ENCODE results near the gene CAMKK1. TPM values are rescaled to one million over a fixed set of nuclear protein-coding genes. Genes with fewer than 3 reads are reported as not detected.

CAMKK1 gene
- total and polyA plus RNA-seq, 2 donors (not counting 1 experiment from before 2014, with no cell fraction given) = 4.5 to 35.9 TPM

DNA sequence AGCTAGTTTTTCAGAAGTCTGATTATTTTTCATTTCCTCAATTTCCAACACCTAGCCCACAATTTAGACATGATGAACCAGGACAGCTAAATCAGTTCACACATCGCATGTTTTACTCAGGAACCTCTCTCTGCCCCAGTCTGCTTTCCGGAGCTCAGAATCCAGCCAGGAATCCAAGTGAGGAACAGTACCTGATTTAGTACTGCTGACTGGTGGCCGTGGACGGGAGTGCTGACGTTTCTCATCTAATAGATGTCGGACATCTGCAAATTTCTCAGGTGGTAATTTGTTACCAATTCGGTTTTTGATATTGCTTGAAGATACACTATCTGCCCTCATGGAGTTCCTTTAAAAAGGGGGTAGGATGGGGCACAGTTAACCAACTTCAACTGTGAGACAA is 76.9 kb downstream of the CAMKK1 start:
- DNase-seq (no peak), ATAC-seq (ENCODE audit: low read depth) (no peak)
- H3K9ac ChIP-seq (ENCODE audit: low read length) = no peak overlapping the region
- CTCF ChIA-PET = interaction anchor here (1.8 to 4.4 kb wide), 3 partner anchors 11 to 77 kb away, joined by 5 to 54 read pairs (median 28); no protein-coding TSS in a partner anchor
- peaks cover 0 to 4% (median 0%) of the 10 kb centered on the region in 3 donors for H3K9me3 ChIP-seq (ENCODE audit: control extremely low read depth in 1 of 3, control insufficient read depth in 2 of 3, insufficient read depth in 1 of 3, low read length in 2 of 3)
- Mint-ChIP-seq H3K4me1 (peaks cover 33% of the 10 kb centered on the region), H3K27ac (peak overlapping the region; percentile 44), H3K4me3 (no peak overlapping the region), H3K27me3 (no peaks in the 10 kb centered on the region), H3K9me3 (ENCODE audit: insufficient read depth) (no peaks in the 10 kb centered on the region)
- H3K36me3 ChIP-seq (replicated peaks in 1 of 2; ENCODE audit: control extremely low read depth in 1 of 2, control insufficient read depth in 1 of 2, extremely low read depth in 1 of 2, insufficient read depth in 2 of 2, low read length in 1 of 2) = peaks cover 9 to 68% of the 10 kb centered on the region in 2 experiments
- no peaks in the 10 kb centered on the region for H3K79me2 ChIP-seq (ENCODE audit: control insufficient read depth, insufficient read depth, low read length)
- H4K20me1 ChIP-seq (ENCODE audit: control insufficient read depth, insufficient read depth, low read length, poor library complexity, severe bottlenecking) = no peaks in the 10 kb centered on the region
- no peak overlapping the region for H2AFZ ChIP-seq (ENCODE audit: insufficient read depth, low read depth, low read length, poor library complexity, severe bottlenecking)
- no peaks in the 10 kb centered on the region for H3K27me3 ChIP-seq (replicated peaks in 1 of 4; ENCODE audit: control extremely low read depth in 1 of 4, control insufficient read depth in 3 of 4, insufficient read depth in 4 of 4, low read length in 3 of 4)
- H3K4me2 ChIP-seq (replicated peaks; ENCODE audit: low read depth, low read length, poor library complexity, severe bottlenecking) = no peak overlapping the region
- intact Hi-C loops (cut with micrococcal nuclease) = no loop called here
- 97% methylated on average over 5 of the region's 7 CpGs for WGBS (ENCODE audit: insufficient coverage)
- no peak overlapping the region for H3K4me3 ChIP-seq (ENCODE audit: control extremely low read depth in 1 of 5, extremely low read depth in 1 of 5, insufficient read depth in 1 of 5, low read depth in 2 of 5, low read length in 4 of 5)
- POLR2A ChIA-PET = no interaction called here
- H3K4me1 ChIP-seq (ENCODE audit: control insufficient read depth in 2 of 2, insufficient read depth in 2 of 2, low read length in 2 of 2) = peaks cover 5 to 33% of the 10 kb centered on the region in 2 donors
- H3K27ac ChIP-seq (ENCODE audit: low read length in 2 of 2) = no peak overlapping the region
- no peak for TF ChIP-seq EZH2 (IDR thresholded peaks at IDR 0.05; ENCODE audit: borderline replicate concordance, insufficient read depth, low read depth, low read length, poor library complexity, severe bottlenecking)
- TF ChIP-seq, protein P1, sequence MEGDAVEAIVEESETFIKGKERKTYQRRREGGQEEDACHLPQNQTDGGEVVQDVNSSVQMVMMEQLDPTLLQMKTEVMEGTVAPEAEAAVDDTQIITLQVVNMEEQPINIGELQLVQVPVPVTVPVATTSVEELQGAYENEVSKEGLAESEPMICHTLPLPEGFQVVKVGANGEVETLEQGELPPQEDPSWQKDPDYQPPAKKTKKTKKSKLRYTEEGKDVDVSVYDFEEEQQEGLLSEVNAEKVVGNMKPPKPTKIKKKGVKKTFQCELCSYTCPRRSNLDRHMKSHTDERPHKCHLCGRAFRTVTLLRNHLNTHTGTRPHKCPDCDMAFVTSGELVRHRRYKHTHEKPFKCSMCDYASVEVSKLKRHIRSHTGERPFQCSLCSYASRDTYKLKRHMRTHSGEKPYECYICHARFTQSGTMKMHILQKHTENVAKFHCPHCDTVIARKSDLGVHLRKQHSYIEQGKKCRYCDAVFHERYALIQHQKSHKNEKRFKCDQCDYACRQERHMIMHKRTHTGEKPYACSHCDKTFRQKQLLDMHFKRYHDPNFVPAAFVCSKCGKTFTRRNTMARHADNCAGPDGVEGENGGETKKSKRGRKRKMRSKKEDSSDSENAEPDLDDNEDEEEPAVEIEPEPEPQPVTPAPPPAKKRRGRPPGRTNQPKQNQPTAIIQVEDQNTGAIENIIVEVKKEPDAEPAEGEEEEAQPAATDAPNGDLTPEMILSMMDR (IDR thresholded peaks at IDR 0.05) = no peak

DNA sequence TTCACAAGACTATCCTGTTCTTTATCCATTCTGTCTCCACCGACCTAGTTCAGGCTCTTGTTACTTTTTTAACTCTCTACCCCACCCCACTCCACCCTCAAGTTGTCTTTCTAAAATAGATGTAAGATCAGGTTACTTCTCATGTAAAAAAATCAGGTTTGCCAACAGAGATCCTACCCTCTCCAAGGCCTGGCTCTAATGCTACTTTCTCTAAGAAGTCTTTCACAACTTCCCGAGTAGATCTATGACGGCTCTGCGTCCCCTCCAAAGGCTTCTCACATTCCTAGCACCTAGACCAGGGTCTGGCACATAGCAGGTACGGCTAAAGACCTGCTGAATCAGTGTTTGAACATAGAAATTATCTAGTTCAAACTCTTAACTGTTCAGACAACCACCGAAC is 77.7 kb downstream of the CAMKK1 start:
- ATAC-seq (ENCODE audit: low read depth) (no peak), DNase-seq (no peak)
- Mint-ChIP-seq H3K27ac (peak overlapping the region; percentile 69), H3K9me3 (ENCODE audit: insufficient read depth) (no peaks in the 10 kb centered on the region), H3K4me3 (no peak overlapping the region), H3K27me3 (no peaks in the 10 kb centered on the region), H3K4me1 (peaks cover 41% of the 10 kb centered on the region)
- H3K9me3 ChIP-seq (ENCODE audit: control extremely low read depth in 1 of 3, control insufficient read depth in 2 of 3, insufficient read depth in 1 of 3, low read length in 2 of 3) = peaks cover 0 to 4% (median 0%) of the 10 kb centered on the region in 3 donors
- no peaks in the 10 kb centered on the region for H3K79me2 ChIP-seq (ENCODE audit: control insufficient read depth, insufficient read depth, low read length)
- H3K4me1 ChIP-seq (ENCODE audit: control insufficient read depth in 2 of 2, insufficient read depth in 2 of 2, low read length in 2 of 2) = peaks cover 8 to 41% of the 10 kb centered on the region in 2 donors
- CTCF ChIA-PET = interaction anchor here (0.9 to 4.4 kb wide), 3 partner anchors 12 to 77 kb away, joined by 5 to 54 read pairs (median 5); no protein-coding TSS in a partner anchor
- peaks cover 9 to 66% of the 10 kb centered on the region in 2 experiments for H3K36me3 ChIP-seq (replicated peaks in 1 of 2; ENCODE audit: control extremely low read depth in 1 of 2, control insufficient read depth in 1 of 2, extremely low read depth in 1 of 2, insufficient read depth in 2 of 2, low read length in 1 of 2)
- no peaks in the 10 kb centered on the region for H3K27me3 ChIP-seq (replicated peaks in 1 of 4; ENCODE audit: control extremely low read depth in 1 of 4, control insufficient read depth in 3 of 4, insufficient read depth in 4 of 4, low read length in 3 of 4)
- H3K27ac ChIP-seq (ENCODE audit: low read length in 2 of 2) = no peak overlapping the region
- H3K4me2 ChIP-seq (replicated peaks; ENCODE audit: low read depth, low read length, poor library complexity, severe bottlenecking) = no peak overlapping the region
- intact Hi-C loops (cut with micrococcal nuclease) = no loop called here
- TF ChIP-seq, protein P1 (IDR thresholded peaks at IDR 0.05) = no peak
- TF ChIP-seq EZH2 (IDR thresholded peaks at IDR 0.05; ENCODE audit: borderline replicate concordance, insufficient read depth, low read depth, low read length, poor library complexity, severe bottlenecking) = no peak
- POLR2A ChIA-PET = no interaction called here
- WGBS (ENCODE audit: insufficient coverage) = no CpG with 5 or more reads among the region's 6 CpGs
- H3K4me3 ChIP-seq (ENCODE audit: control extremely low read depth in 1 of 5, extremely low read depth in 1 of 5, insufficient read depth in 1 of 5, low read depth in 2 of 5, low read length in 4 of 5) = no peak overlapping the region
- H4K20me1 ChIP-seq (ENCODE audit: control insufficient read depth, insufficient read depth, low read length, poor library complexity, severe bottlenecking) = no peaks in the 10 kb centered on the region
- H3K9ac ChIP-seq (ENCODE audit: low read length) = no peak overlapping the region
- H2AFZ ChIP-seq (ENCODE audit: insufficient read depth, low read depth, low read length, poor library complexity, severe bottlenecking) = no peak overlapping the region

Data from B cell (primary cell).